ENCODE measurements around the gene ATRNL1. TPM values are rescaled to one million over a fixed set of nuclear protein-coding genes. Genes with fewer than 3 reads are reported as not detected.

Gene ATRNL1
- total and polyA plus RNA-seq, 12 donors = 4.8 to 217 (median 92.4) TPM

- Histone ChIP-seq H3K4me1 (replicated peaks in 1 of 2) (no peaks in the 10 kb centered on the region), H3K27me3 (no peaks in the 10 kb centered on the region), H3K27ac (no peak overlapping the region), H3K4me3 (no peak overlapping the region), H3K9me3 (replicated peaks in 1 of 3) (no peaks in the 10 kb centered on the region), H3K36me3 (replicated peaks in 1 of 2) (no peaks in the 10 kb centered on the region)
- WGBS, 4 donors = 87 to 91% (median 90%) methylated on average over 7 of the region's 7 CpGs
- no peak for DNase-seq
- intact Hi-C loops (cut with DNase I) = no loop called here
- no peak for TF ChIP-seq CTCF (IDR thresholded peaks at IDR 0.05)
- no peak for TF ChIP-seq POLR2A (IDR thresholded peaks at IDR 0.05)
Observed at GRCh38 chr10:115059301-115059898, 33.8 kb upstream of the ATRNL1 start.

GRCh38 chr10:115063701-115064658 lies 29.2 kb upstream of the ATRNL1 start:
- WGBS, 4 donors = 64 to 71% (median 66%) methylated on average over 5 of the region's 5 CpGs
- TF ChIP-seq POLR2A (IDR thresholded peaks at IDR 0.05) (no peak), CTCF (IDR thresholded peaks at IDR 0.05) (no peak)

DNA sequence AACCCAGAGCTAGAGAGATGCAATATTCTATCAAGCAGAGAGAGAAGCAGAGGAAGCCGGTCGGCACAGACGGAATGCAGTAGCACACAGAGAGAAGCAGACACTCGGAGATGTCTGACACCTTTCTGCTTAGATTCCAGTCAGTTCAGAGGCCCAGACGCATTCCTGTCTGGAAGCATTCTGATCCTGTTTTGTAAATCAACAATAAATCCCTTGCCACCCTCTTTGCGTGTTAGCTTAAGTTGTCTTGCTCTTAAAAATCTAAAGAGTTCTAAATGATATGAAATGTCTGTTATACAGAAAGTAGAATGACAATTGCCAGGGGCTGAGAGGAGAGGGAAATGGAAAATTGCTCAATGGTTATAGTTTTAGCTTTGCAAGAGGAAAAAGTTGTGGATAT lies 27.4 kb upstream of the ATRNL1 start:
- WGBS, 4 donors = 74 to 92% (median 82%) methylated on average over 6 of the region's 6 CpGs
- no peaks in the 10 kb centered on the region for H3K27me3 ChIP-seq
- no peak overlapping the region for H3K27ac ChIP-seq
- H3K4me1 ChIP-seq (replicated peaks in 1 of 2) = no peaks in the 10 kb centered on the region
- DNase-seq = no peak
- no peak for TF ChIP-seq POLR2A (IDR thresholded peaks at IDR 0.05)
- TF ChIP-seq CTCF (IDR thresholded peaks at IDR 0.05) = no peak
- intact Hi-C loops (cut with DNase I) = no loop called here
- no peak overlapping the region for H3K4me3 ChIP-seq
- no peaks in the 10 kb centered on the region for H3K9me3 ChIP-seq (replicated peaks in 1 of 3)
- H3K36me3 ChIP-seq (replicated peaks in 1 of 2) = no peaks in the 10 kb centered on the region

More at GRCh38 chr10:115063701-115064658, 29.2 kb upstream of the ATRNL1 start:
- H3K4me1 ChIP-seq (replicated peaks in 1 of 2) = no peaks in the 10 kb centered on the region
- H3K4me3 ChIP-seq = no peak overlapping the region
- no peaks in the 10 kb centered on the region for H3K27me3 ChIP-seq
- no peaks in the 10 kb centered on the region for H3K36me3 ChIP-seq (replicated peaks in 1 of 2)
- no peak for DNase-seq
- no peak overlapping the region for H3K27ac ChIP-seq
- H3K9me3 ChIP-seq (replicated peaks in 1 of 3) = no peaks in the 10 kb centered on the region
- intact Hi-C loops (cut with DNase I) = no loop called here

DNA sequence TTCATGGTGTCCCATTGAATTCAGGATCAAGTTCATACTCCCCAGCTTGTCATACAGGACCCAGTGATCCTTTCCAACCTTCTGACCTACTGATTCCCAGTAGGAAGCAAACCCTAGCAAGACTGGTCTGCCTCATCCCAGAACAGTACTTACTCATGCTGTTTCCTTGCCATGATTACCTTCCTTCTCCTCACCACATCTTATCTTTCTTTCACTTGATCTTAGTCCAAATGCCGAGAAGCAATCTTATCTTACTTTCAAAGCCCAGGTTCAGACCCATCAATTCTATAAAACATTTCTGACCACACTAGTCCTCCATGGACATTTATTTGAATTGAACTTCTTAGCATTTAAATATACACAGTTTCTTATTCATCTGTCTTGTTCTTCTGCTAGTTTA lies 26.6 kb upstream of the ATRNL1 start:
- TF ChIP-seq CTCF (IDR thresholded peaks at IDR 0.05) = no peak
- no peak for TF ChIP-seq POLR2A (IDR thresholded peaks at IDR 0.05)
- Histone ChIP-seq H3K36me3 (replicated peaks in 1 of 2) (no peaks in the 10 kb centered on the region), H3K27me3 (no peaks in the 10 kb centered on the region), H3K9me3 (replicated peaks in 1 of 3) (no peaks in the 10 kb centered on the region), H3K4me1 (replicated peaks in 1 of 2) (no peaks in the 10 kb centered on the region), H3K27ac (no peak overlapping the region), H3K4me3 (no peak overlapping the region)
- intact Hi-C loops (cut with DNase I) = no loop called here
- no peak for DNase-seq
- 41 to 53% (median 46%) methylated on average over 1 of the region's 1 CpG for WGBS, 4 donors
